SU-DHL-6 (cell line): ENCODE results near the gene PTK6.

ENCODE experiments used
- H2AFZ ChIP-seq: fragments of 200-600 bp; sonication (generic); 2 replicates; pipeline ENCODE4 v1.6.1; 2014; ENCODE audit warnings: low read depth, mild to moderate bottlenecking, moderate library complexity, mixed read lengths, antibody characterized with exemption, low read length; ENCODE audit not compliant: severe bottlenecking
- H3F3A ChIP-seq: fragments of 200-600 bp; shearing (Covaris generic); 2 replicates; pipeline ENCODE4 v1.6.0; 2016; ENCODE audit warnings: antibody characterized with exemption, mild to moderate bottlenecking; ENCODE audit not compliant: insufficient read depth
- H3K27ac ChIP-seq: fragments of 200-600 bp; sonication (generic); 2 replicates; pipeline ENCODE4 v1.5.1; 2016; ENCODE audit warnings: low read depth, mild to moderate bottlenecking, low read length, moderate library complexity, mixed read lengths
- H3K27me3 ChIP-seq: fragments of 200-600 bp; sonication (generic), shearing (Covaris generic); 2 replicates; pipeline ENCODE4 v1.6.0; 2014; ENCODE audit warnings: mild to moderate bottlenecking, low read length
- H3K36me3 ChIP-seq: fragments of 200-600 bp; sonication (generic); 2 replicates; pipeline ENCODE4 v1.6.1; 2014; ENCODE audit warnings: mild to moderate bottlenecking, low read length, mixed read lengths
- H3K4me2 ChIP-seq: fragments of 300-600, 200-600 bp; shearing (Covaris generic), sonication (generic); 2 replicates; pipeline ENCODE4 v1.6.0; 2014; ENCODE audit warnings: low read length, low read depth, mild to moderate bottlenecking; ENCODE audit not compliant: poor library complexity, severe bottlenecking
- H3K4me3 ChIP-seq: fragments of 200-600 bp; sonication (generic); 2 replicates; pipeline ENCODE4 v1.5.1; 2014; ENCODE audit warnings: antibody characterized with exemption, low read length, mild to moderate bottlenecking, mixed read lengths; ENCODE audit not compliant: insufficient read depth, poor library complexity, severe bottlenecking
- H3K79me2 ChIP-seq: fragments of 200-600 bp; sonication (generic); 2 replicates; pipeline ENCODE4 v1.6.1; 2014; ENCODE audit warnings: mild to moderate bottlenecking, low read length, moderate library complexity; ENCODE audit not compliant: insufficient read depth
- H3K9ac ChIP-seq: fragments of 200-600 bp; sonication (generic); 2 replicates; pipeline ENCODE4 v1.7.0; 2014; ENCODE audit warnings: mild to moderate bottlenecking, low read length
- H3K9me2 ChIP-seq: fragments of 200-600 bp; sonication (generic); replicated peaks from 2 replicates; pipeline ENCODE4 v1.6.1; 2014; ENCODE audit warnings: low read length; ENCODE audit not compliant: insufficient read depth
- H3K9me3 ChIP-seq: fragments of 200-600 bp; sonication (generic); 2 replicates; pipeline ENCODE4 v1.6.1; 2014; ENCODE audit warnings: low read length, mixed read lengths; ENCODE audit not compliant: insufficient read depth
- H4K20me1 ChIP-seq: fragments of 200-600 bp; sonication (generic); 2 replicates; pipeline ENCODE4 v1.6.1; 2014; ENCODE audit warnings: low read depth, mild to moderate bottlenecking, antibody characterized with exemption, low read length, moderate library complexity, mixed read lengths
- CTCF ChIP-seq: fragments of 200-600 bp; sonication (generic); IDR thresholded peaks from one replicate; pipeline ENCODE4 v1.5.1; 2017; ENCODE audit warnings: antibody characterized with exemption, mild to moderate bottlenecking, low read length, moderate library complexity; ENCODE audit not compliant: insufficient read depth, poor library complexity, severe bottlenecking
- EZH2phosphoT487 ChIP-seq: fragments of 200-600 bp; sonication (generic), shearing (Covaris generic); conservative IDR thresholded peaks from 2 replicates; pipeline ENCODE4 v1.6.1; 2018; ENCODE audit warnings: mild to moderate bottlenecking, antibody characterized with exemption, low read length, moderate library complexity, mixed read lengths

PTK6 gene

DNA sequence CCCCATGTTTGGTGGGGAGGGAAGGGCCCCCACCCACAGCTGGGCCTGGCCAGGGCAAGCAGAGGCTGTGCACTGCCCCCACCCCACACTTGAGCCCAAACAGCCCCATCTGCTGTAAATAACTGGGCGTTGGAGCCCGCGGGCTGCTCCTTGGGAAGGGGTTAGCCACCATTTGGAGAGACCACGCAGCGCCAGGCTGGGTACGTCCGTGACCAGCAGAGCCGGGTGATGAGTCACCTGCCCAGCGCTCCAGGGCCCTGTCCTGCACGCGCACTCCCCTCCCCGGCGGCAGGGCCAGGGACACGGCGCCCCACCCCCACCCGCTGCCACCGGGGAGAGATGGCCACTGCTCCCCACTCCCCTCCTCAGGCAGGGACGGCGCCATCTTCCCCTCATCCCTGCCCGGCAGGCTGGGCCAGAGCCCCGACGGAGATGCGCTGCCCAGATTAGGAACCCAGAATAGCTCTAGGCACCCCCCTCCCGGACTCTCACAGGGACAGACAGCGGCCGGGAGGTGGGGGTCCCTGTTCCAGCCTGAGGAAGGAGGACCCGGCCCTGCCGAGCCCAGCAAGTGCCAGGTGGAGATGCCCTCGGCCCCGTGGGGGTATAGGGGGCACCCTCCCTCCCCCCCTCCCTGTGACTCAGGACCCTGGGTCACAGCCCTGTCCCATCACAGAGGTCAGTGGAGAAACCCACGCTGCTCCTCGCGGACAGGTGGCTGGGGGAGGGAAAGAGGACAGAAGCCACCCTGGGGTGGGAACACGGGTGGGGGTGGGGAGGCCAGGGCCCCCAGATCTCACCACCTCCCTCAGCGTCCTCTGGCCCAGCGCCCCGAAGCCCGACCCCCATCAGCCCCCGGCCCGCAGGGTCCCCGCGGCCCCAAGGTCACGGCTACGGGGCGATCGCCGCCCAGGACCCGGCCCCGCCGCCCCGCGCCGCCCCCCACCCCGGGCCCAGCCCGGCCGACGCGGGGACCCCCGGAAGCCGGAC lies 38.9 kb downstream of the PTK6 start:
- no peak overlapping the region for H2AFZ ChIP-seq
- H3K79me2 ChIP-seq: no peaks in the 10 kb centered on the region
- H3K4me3 ChIP-seq: no peak overlapping the region
- no peaks in the 10 kb centered on the region for H3K27me3 ChIP-seq
- H3K9me3 ChIP-seq: no peaks in the 10 kb centered on the region
- H3K9me2 ChIP-seq: no peaks in the 10 kb centered on the region
- H3K4me2 ChIP-seq: no peak overlapping the region
- TF ChIP-seq CTCF (no peak), EZH2phosphoT487 (no peak)
- no peaks in the 10 kb centered on the region for H3K36me3 ChIP-seq
- no peaks in the 10 kb centered on the region for H4K20me1 ChIP-seq
- no peak overlapping the region for H3K9ac ChIP-seq
- no peaks in the 10 kb centered on the region for H3F3A ChIP-seq
- no peak overlapping the region for H3K27ac ChIP-seq

DNA sequence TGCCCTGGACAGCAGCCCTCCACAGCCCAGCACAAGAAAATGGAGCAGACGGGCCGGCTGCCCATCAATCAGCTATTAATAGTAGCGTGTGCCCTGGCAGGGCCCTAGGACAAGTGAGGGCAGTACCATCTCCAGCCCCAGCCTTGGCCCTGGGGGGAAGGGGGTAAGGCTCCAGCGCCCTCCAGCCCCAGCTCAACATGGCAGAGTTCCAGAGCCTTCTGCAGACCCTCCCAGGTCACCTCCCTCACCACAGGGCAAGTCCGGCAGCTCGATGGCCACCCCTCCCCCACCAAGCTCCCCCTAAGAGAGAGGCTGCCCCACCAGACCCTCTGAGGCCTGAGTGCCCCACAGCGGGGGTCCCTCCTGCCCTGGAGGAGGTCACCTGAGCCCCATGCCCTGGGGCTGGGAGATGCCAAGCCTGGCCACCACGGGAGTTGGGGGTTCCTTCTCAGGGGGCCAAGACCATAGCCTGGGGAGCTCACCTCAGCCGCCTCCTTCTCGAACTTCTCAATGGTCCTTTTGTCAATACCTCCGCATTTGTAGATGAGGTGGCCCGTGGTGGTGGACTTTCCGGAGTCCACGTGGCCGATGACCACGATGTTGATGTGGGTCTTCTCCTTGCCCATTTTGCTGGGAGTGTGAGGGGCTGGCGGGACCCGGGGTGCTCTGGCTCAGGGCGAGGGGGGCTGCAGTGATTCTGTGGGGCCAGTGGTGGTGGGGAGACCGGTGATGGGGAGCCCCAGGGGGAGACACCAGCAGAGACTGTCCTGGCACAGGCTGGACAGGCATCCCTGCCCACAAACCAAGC lies 39.8 kb downstream of the PTK6 start:
- no peaks in the 10 kb centered on the region for H4K20me1 ChIP-seq
- H3K4me3 ChIP-seq: no peak overlapping the region
- TF ChIP-seq EZH2phosphoT487 (no peak), CTCF (no peak)
- no peak overlapping the region for H2AFZ ChIP-seq
- H3K36me3 ChIP-seq: no peaks in the 10 kb centered on the region
- H3F3A ChIP-seq: no peaks in the 10 kb centered on the region
- no peak overlapping the region for H3K4me2 ChIP-seq
- H3K9me3 ChIP-seq: no peaks in the 10 kb centered on the region
- H3K9ac ChIP-seq: no peak overlapping the region
- H3K79me2 ChIP-seq: no peaks in the 10 kb centered on the region
- no peaks in the 10 kb centered on the region for H3K27me3 ChIP-seq
- H3K9me2 ChIP-seq: no peaks in the 10 kb centered on the region
- no peak overlapping the region for H3K27ac ChIP-seq

GRCh38 chr20:63496596-63497120 lies 40.5 kb downstream of the PTK6 start:
- Histone ChIP-seq H3K36me3 (no peaks in the 10 kb centered on the region), H3K4me2 (no peak overlapping the region), H3K9me2 (no peaks in the 10 kb centered on the region), H3K9ac (no peak overlapping the region), H3K79me2 (no peaks in the 10 kb centered on the region), H3K9me3 (no peaks in the 10 kb centered on the region), H3K4me3 (no peak overlapping the region), H3F3A (no peaks in the 10 kb centered on the region), H2AFZ (no peak overlapping the region), H4K20me1 (no peaks in the 10 kb centered on the region), H3K27ac (no peak overlapping the region), H3K27me3 (no peaks in the 10 kb centered on the region)
- TF ChIP-seq EZH2phosphoT487 (no peak), CTCF (no peak)
